Esophagus muscularis mucosa (tissue), 4 donors: Measurements from ENCODE around the gene NKPD1. TPM values are rescaled to one million over a fixed set of nuclear protein-coding genes. Genes with fewer than 3 reads are reported as not detected.
A peak's percentile ranks its signal among the peaks of the same experiment; 100 is the strongest.

Experiments used
- DNase-seq: peaks from one replicate; pipeline ENCODE4 v3.0.0-alpha.2; 2017; ENCODE audit errors: extremely low spot score
- H3K27ac ChIP-seq, 4 donors: fragments of 200-600 bp; sonication (generic); replicated peaks in 1 of 4; 1 replicate in 3 of 4; 2 replicates in 1 of 4; pipeline ENCODE4 v1.5.1; 2016 to 2019; ENCODE audit warnings: mild to moderate bottlenecking in 1 of 4
- H3K27me3 ChIP-seq, 4 donors: fragments of 200-600 bp; sonication (generic); one replicate each; pipeline versions ENCODE4 v1.5.1 to v1.6.0; 2016 to 2019
- H3K36me3 ChIP-seq, 4 donors: fragments of 200-600 bp; sonication (generic); one replicate each; pipeline ENCODE4 v1.5.1; 2016 to 2019
- H3K4me1 ChIP-seq, 4 donors: fragments of 200-600 bp; sonication (generic); one replicate each; pipeline ENCODE4 v1.5.1; 2016 to 2019
- H3K4me3 ChIP-seq, 4 donors: fragments of 200-600 bp; sonication (generic); 1 replicate in 2 of 4; 2 replicates in 2 of 4; pipeline ENCODE4 v1.5.1; 2016 to 2019; ENCODE audit warnings: mild to moderate bottlenecking in 4 of 4, moderate library complexity in 1 of 4
- H3K9me3 ChIP-seq, 4 donors: fragments of 200-600 bp; sonication (generic); 1 replicate in 3 of 4; 2 replicates in 1 of 4; pipeline ENCODE4 v1.5.1; 2016 to 2019
- CTCF ChIP-seq, 3 experiments: fragments of 200-600 bp in 2 of 3; fragments of 450-650 bp in 1 of 3; sonication (generic) in 2 of 3; IDR thresholded peaks; one replicate each; pipeline ENCODE4 v1.5.1; 2017 to 2019; ENCODE audit warnings: antibody characterized with exemption in 3 of 3, mild to moderate bottlenecking in 2 of 3, moderate library complexity in 1 of 3
- EP300 ChIP-seq: sonication (generic); formaldehyde crosslinking; IDR thresholded peaks from one replicate; pipeline ENCODE4 v1.6.1; 2017; ENCODE audit warnings: antibody characterized with exemption
- POLR2A ChIP-seq: fragments of 450-650 bp; IDR thresholded peaks from one replicate; pipeline ENCODE4 v1.6.1; 2017; ENCODE audit warnings: antibody characterized with exemption, moderate library complexity, mild to moderate bottlenecking, low read depth
- POLR2AphosphoS5 ChIP-seq, 2 donors: sonication (generic); formaldehyde crosslinking; IDR thresholded peaks; one replicate each; pipeline ENCODE4 v1.6.1; 2017; ENCODE audit warnings: antibody characterized with exemption in 2 of 2
- WGBS: methylation state at CpG from one replicate; pipeline ENCODE4 v1.1.5; 2018; 5-methylcytosine and 5-hydroxymethylcytosine counted together
- intact Hi-C: fragments of 100-400 bp; cut with DNase I; formaldehyde crosslinking; loops from one replicate; pipeline ENCODE4 v1.15.1; 2023
- total RNA-seq, 4 donors: library from RNA; depleted of rRNA; stranded (reverse); fragments of >200 nt; gene quantifications; one replicate each; pipeline versions ENCODE4 v1.1.0 to v1.2.1, GENCODE V29; 2016

Gene NKPD1
- total RNA-seq, 4 donors from 2014 or later, result 0.26 TPM; not detected in 3

GRCh38 chr19:45152504-45153338 lies 8.1 kb downstream of the NKPD1 start:
- peaks cover 0 to 71% (median 26%) of the 10 kb centered on the region in 4 donors for H3K27me3 ChIP-seq
- no peaks in the 10 kb centered on the region for H3K9me3 ChIP-seq
- H3K27ac ChIP-seq, result no peak overlapping the region
- WGBS, result 3% methylated on average over 35 of the region's 91 CpGs
- DNase-seq, result no peak
- H3K36me3 ChIP-seq, result peaks cover 0 to 7% (median 2%) of the 10 kb centered on the region in 4 donors
- intact Hi-C loops, result no loop called here
- no peak for TF ChIP-seq EP300
- peak in 1 of 2 donors; percentile 45 for TF ChIP-seq POLR2AphosphoS5 (IDR thresholded peaks at IDR 0.05)
- peaks cover 23 to 35% (median 29%) of the 10 kb centered on the region in 4 donors for H3K4me1 ChIP-seq
- H3K4me3 ChIP-seq, result peak overlapping the region; percentile 32 to 52 (median 44)

- H3K4me3 ChIP-seq, result peak overlapping the region; percentile 32 to 52 (median 44)
These were observed 8.8 kb downstream of the NKPD1 start for GRCh38 chr19:45151821-45152503.

GRCh38 chr19:45151320-45151719 lies 9.5 kb downstream of the NKPD1 start:
- Histone ChIP-seq H3K4me3 (no peak overlapping the region), H3K27me3 (peaks cover 0 to 58% (median 26%) of the 10 kb centered on the region in 4 donors), H3K4me1 (peaks cover 23 to 35% (median 29%) of the 10 kb centered on the region in 4 donors), H3K27ac (no peak overlapping the region), H3K36me3 (peaks cover 0 to 21% (median 15%) of the 10 kb centered on the region in 4 donors), H3K9me3 (no peaks in the 10 kb centered on the region)
- DNase-seq, result no peak
- no peak for TF ChIP-seq POLR2AphosphoS5 (IDR thresholded peaks at IDR 0.05)
- WGBS, result 83% methylated on average over 6 of the region's 7 CpGs
- intact Hi-C loops, result no loop called here

More at GRCh38 chr19:45151821-45152503, 8.8 kb downstream of the NKPD1 start:
- Histone ChIP-seq H3K4me1 (peaks cover 23 to 35% (median 29%) of the 10 kb centered on the region in 4 donors), H3K27me3 (peaks cover 0 to 64% (median 26%) of the 10 kb centered on the region in 4 donors), H3K36me3 (peaks cover 0 to 14% (median 9%) of the 10 kb centered on the region in 4 donors), H3K27ac (no peak overlapping the region), H3K9me3 (no peaks in the 10 kb centered on the region)
- WGBS, result 17% methylated on average over 23 of the region's 64 CpGs
- intact Hi-C loops, result no loop called here
- DNase-seq, result no peak
- TF ChIP-seq POLR2AphosphoS5 (IDR thresholded peaks at IDR 0.05) (no peak), CTCF (IDR thresholded peaks at IDR 0.05) (no peak), POLR2A (no peak), EP300 (no peak)

DNA sequence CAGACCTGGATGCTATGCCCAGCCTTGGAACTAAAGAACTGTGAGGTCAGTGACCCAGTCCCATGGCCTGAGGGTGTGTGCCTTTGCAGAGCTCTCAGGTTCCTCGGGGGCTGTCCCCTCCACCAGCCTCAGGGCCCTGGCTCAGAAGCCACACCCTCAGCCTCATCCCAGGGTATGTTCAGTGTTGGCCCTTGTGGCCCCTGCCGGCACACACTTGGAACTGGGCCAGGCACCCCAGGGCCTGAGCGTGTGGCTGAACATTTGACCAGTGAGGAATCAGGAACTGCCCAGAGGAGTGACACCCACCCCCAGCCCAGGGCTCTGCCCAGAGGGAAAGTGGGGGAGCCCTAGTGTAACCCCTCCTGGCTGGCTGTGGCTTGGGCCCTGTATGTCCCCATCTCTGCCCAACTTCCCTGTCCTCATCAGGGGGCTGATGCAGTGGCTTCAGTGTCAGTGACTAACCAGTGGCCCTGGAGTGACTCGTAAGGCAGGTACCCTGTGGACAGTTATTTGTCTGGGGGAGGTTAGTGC lies 10.0 kb downstream of the NKPD1 start:
- Histone ChIP-seq H3K27ac (no peak overlapping the region), H3K4me3 (no peak overlapping the region), H3K9me3 (no peaks in the 10 kb centered on the region), H3K36me3 (peaks cover 2 to 26% (median 20%) of the 10 kb centered on the region in 4 donors), H3K4me1 (peaks cover 23 to 35% (median 29%) of the 10 kb centered on the region in 4 donors), H3K27me3 (peaks cover 0 to 53% (median 26%) of the 10 kb centered on the region in 4 donors)
- DNase-seq, result no peak
- TF ChIP-seq EP300, result no peak
- no peak for TF ChIP-seq CTCF (IDR thresholded peaks at IDR 0.05)
- TF ChIP-seq POLR2A, result no peak
- TF ChIP-seq POLR2AphosphoS5 (IDR thresholded peaks at IDR 0.05), result no peak
- WGBS, result 83% methylated on average over 2 of the region's 4 CpGs
- intact Hi-C loops, result no loop called here

- intact Hi-C loops, result no loop called here
- Histone ChIP-seq H3K9me3 (no peaks in the 10 kb centered on the region), H3K4me1 (peaks cover 23 to 35% (median 29%) of the 10 kb centered on the region in 4 donors), H3K36me3 (peaks cover 9 to 32% (median 27%) of the 10 kb centered on the region in 4 donors), H3K27ac (no peak overlapping the region), H3K4me3 (no peak overlapping the region), H3K27me3 (peaks cover 0 to 47% (median 26%) of the 10 kb centered on the region in 4 donors)
- 100% methylated on average over 4 of the region's 4 CpGs for WGBS
- no peak for DNase-seq
- TF ChIP-seq POLR2AphosphoS5 (IDR thresholded peaks at IDR 0.05) (no peak), EP300 (no peak), POLR2A (no peak), CTCF (IDR thresholded peaks at IDR 0.05) (no peak)
These were observed 10.6 kb downstream of the NKPD1 start for GRCh38 chr19:45150180-45150579.
